ENCODE measurements around the gene ZNF675.
"Not testable (repeated sequence)": the region's sequence is repeated elsewhere in the genome, so short reads cannot be mapped to it uniquely, and the experiment has no call there.

Gene ZNF675

GRCh38 chr19:23686621-23687423 lies at the start of gene ZNF675:
ZNF675 (minus strand) TSS chr19:23687212; CDS start chr19:23687033, 179 bp downstream.
- DNase-seq (ENCODE audit: low read depth, low spot score) = peak; percentile 44
- Histone ChIP-seq H3K27ac (peak within 1 kb of the TSS; percentile 67; the same call in 1 of the 2 replicates), H3K4me3 (peak within 1 kb of the TSS; percentile 79), H3K9me3 (ENCODE audit: low read depth, low read length) (no peaks in the 10 kb centered on the region), H3K36me3 (ENCODE audit: insufficient read depth, low read length) (peaks cover 12% of the 10 kb centered on the region; the same call in 1 of the 2 replicates), H3K9ac (ENCODE audit: insufficient read length) (peak within 1 kb of the TSS; percentile 70)
- no peak for TF ChIP-seq FOXP2 (optimal IDR thresholded peaks at IDR 0.05; ENCODE audit: control extremely low read depth, extremely low read length, insufficient read depth)
- peak; percentile 61; the same call in 1 of the 2 replicates for TF ChIP-seq POLR2AphosphoS5 (IDR thresholded peaks at IDR 0.05; ENCODE audit: borderline replicate concordance, low read depth, low read length)

DNA sequence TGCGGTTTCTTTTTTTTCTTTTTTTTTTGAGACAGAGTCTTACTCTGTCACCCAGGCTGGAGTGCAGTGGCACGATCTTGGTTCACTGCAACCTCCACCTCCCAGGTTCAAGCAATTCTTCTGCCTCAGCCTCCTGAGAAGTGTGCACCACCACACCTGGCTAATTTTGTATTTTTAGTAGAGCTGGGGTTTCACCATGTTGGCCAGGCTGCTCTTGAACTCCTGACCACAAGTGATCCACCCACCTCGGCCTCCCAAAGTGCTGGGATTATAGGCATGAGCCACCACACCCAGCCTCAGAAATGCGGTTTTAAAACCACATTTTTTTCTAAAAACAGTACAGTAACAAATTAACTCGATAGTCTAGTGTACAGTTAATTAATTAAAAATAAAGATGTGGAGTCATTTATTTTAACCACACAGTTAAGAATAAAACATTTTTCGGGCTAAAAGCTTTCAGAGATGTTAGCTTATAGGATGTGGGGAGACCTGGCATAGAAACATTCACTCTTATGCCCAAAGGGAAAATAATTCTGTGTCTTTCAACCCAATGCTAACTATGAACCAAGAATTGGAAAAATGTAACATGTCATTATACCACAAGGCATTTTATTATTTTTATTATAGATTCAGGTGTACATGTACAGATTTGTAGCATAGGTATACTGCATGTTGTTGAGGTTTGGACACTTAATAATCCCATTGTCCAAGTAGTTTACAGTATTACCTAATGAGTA lies 43.9 kb upstream of the ZNF675 start:
- not testable (repeated sequence) for DNase-seq (ENCODE audit: low read depth, low spot score); H3K9me3 ChIP-seq (ENCODE audit: low read depth, low read length); H3K4me3 ChIP-seq; H3K9ac ChIP-seq (ENCODE audit: insufficient read length); H3K27ac ChIP-seq; H3K36me3 ChIP-seq (ENCODE audit: insufficient read depth, low read length)

DNA sequence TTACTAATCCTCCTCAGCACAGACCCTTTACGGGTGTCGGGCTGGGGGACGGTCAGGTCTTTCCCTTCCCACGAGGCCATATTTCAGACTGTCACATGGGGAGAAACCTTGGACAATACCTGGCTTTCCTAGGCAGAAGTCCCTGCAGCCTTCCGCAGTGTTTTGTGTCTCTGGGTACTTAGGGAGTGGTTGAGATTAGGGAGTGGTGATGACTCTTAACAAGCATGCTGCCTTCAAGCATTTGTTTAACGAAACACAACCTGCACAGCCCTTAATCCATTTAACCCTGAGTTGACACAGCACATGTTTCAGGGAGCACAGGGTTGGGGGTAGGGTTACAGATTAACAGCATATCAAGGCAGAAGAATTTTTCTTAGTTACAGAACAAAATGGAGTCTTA lies 37.1 kb upstream of the ZNF675 start:
- not testable (repeated sequence) for H3K36me3 ChIP-seq (ENCODE audit: insufficient read depth, low read length); H3K9ac ChIP-seq (ENCODE audit: insufficient read length); H3K9me3 ChIP-seq (ENCODE audit: low read depth, low read length); H3K4me3 ChIP-seq; DNase-seq (ENCODE audit: low read depth, low spot score); H3K27ac ChIP-seq

DNA sequence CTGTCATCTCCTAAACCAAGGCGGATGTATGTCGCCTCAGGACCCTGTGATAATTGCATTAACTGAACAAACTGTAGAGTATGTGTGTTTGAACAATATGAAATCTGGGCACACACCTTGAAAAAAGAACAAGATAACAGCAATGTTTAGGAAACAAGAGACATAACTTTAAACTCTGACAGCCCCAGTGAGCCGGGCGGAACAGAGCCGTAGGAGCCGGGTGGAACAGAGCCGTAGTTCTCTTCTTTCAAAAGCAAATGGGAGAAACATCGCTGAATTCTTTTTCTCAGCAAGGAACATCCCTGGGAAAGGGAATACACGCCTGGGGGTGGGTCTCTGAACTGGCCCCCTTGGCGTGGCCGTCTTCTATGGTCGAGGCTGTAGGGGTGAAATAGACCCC lies 31.8 kb upstream of the ZNF675 start:
- TF ChIP-seq POLR2AphosphoS5 (IDR thresholded peaks at IDR 0.05; ENCODE audit: borderline replicate concordance, low read depth, low read length) (no peak), FOXP2 (optimal IDR thresholded peaks at IDR 0.05; ENCODE audit: control extremely low read depth, extremely low read length, insufficient read depth) (no peak), EZH2 (IDR thresholded peaks at IDR 0.05) (no peak)
- Histone ChIP-seq H3K9me3 (ENCODE audit: low read depth, low read length) (no peaks in the 10 kb centered on the region), H3K4me3 (no peak overlapping the region), H3K36me3 (ENCODE audit: insufficient read depth, low read length) (no peaks in the 10 kb centered on the region), H3K9ac (ENCODE audit: insufficient read length) (no peak overlapping the region), H3K27ac (no peak overlapping the region)
- DNase-seq (ENCODE audit: low read depth, low spot score) = no peak

- Histone ChIP-seq H3K27ac (no peak overlapping the region), H3K4me3 (no peak overlapping the region), H3K9ac (ENCODE audit: insufficient read length) (no peak overlapping the region), H3K9me3 (ENCODE audit: low read depth, low read length) (no peaks in the 10 kb centered on the region), H3K36me3 (ENCODE audit: insufficient read depth, low read length) (no peaks in the 10 kb centered on the region)
- no peak for DNase-seq (ENCODE audit: low read depth, low spot score)
- TF ChIP-seq EZH2 (IDR thresholded peaks at IDR 0.05) (no peak), POLR2AphosphoS5 (IDR thresholded peaks at IDR 0.05; ENCODE audit: borderline replicate concordance, low read depth, low read length) (no peak), FOXP2 (optimal IDR thresholded peaks at IDR 0.05; ENCODE audit: control extremely low read depth, extremely low read length, insufficient read depth) (no peak)
Measured at GRCh38 chr19:23716792-23717191, 29.8 kb upstream of the ZNF675 start.

- TF ChIP-seq POLR2AphosphoS5 (IDR thresholded peaks at IDR 0.05; ENCODE audit: borderline replicate concordance, low read depth, low read length) (no peak), FOXP2 (optimal IDR thresholded peaks at IDR 0.05; ENCODE audit: control extremely low read depth, extremely low read length, insufficient read depth) (no peak), EZH2 (IDR thresholded peaks at IDR 0.05) (no peak)
Measured at GRCh38 chr19:23709347-23709746, 22.3 kb upstream of the ZNF675 start.

DNA sequence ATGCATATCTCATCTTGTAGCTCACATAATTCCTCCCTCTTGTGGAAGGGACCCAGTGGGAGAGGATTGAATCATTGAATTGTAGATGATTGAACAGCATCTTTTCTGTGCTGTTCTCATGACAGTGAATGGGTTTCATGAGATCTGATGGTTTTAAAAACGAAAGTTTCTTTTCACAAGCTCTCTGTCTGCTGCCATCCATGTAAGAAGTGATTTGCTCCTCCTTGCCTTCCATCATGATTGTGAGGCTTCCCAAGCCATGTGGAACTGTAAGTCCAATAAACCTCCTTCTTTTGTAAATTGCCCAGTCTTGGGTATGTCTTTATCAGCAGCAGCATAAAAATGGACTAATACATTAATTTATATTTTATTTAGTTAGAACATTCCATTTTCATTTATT lies 19.6 kb upstream of the ZNF675 start:
- no peak for TF ChIP-seq EZH2 (IDR thresholded peaks at IDR 0.05)
- Histone ChIP-seq H3K36me3 (ENCODE audit: insufficient read depth, low read length) (no peaks in the 10 kb centered on the region), H3K27ac (no peak overlapping the region), H3K9me3 (ENCODE audit: low read depth, low read length) (no peaks in the 10 kb centered on the region), H3K4me3 (no peak overlapping the region), H3K9ac (ENCODE audit: insufficient read length) (no peak overlapping the region)
- DNase-seq (ENCODE audit: low read depth, low spot score) = no peak

More at GRCh38 chr19:23709347-23709746, 22.3 kb upstream of the ZNF675 start:
- Histone ChIP-seq H3K27ac (no peak overlapping the region), H3K9me3 (ENCODE audit: low read depth, low read length) (no peaks in the 10 kb centered on the region), H3K36me3 (ENCODE audit: insufficient read depth, low read length) (no peaks in the 10 kb centered on the region), H3K4me3 (no peak overlapping the region), H3K9ac (ENCODE audit: insufficient read length) (no peak overlapping the region)
- no peak for DNase-seq (ENCODE audit: low read depth, low spot score)

GRCh38 chr19:23699521-23699860 lies 12.5 kb upstream of the ZNF675 start:
- H3K36me3 ChIP-seq (ENCODE audit: insufficient read depth, low read length) = no peaks in the 10 kb centered on the region
- TF ChIP-seq FOXP2 (optimal IDR thresholded peaks at IDR 0.05; ENCODE audit: control extremely low read depth, extremely low read length, insufficient read depth) (no peak), POLR2AphosphoS5 (IDR thresholded peaks at IDR 0.05; ENCODE audit: borderline replicate concordance, low read depth, low read length) (no peak), EZH2 (IDR thresholded peaks at IDR 0.05) (no peak)
- H3K4me3 ChIP-seq = no peak overlapping the region
- H3K9me3 ChIP-seq (ENCODE audit: low read depth, low read length) = no peaks in the 10 kb centered on the region
- H3K9ac ChIP-seq (ENCODE audit: insufficient read length) = no peak overlapping the region
- DNase-seq (ENCODE audit: low read depth, low spot score) = no peak
- H3K27ac ChIP-seq = no peak overlapping the region

Measured in SK-N-MC (cell line).